Peyer's patch (tissue), 4 donors: ENCODE data around the gene TMEM267.

Experiments used
- CTCF ChIP-seq, 6 experiments: fragments of 450-650 bp in 4 of 6; fragments of 200-600 bp in 2 of 6; sonication (generic) in 1 of 6; IDR thresholded peaks; one replicate each; pipeline ENCODE4 v1.5.1; 2017 to 2019; ENCODE audit warnings: antibody characterized with exemption in 6 of 6, mild to moderate bottlenecking in 3 of 6, moderate library complexity in 1 of 6
- POLR2A ChIP-seq, 2 donors: fragments of 450-650 bp; IDR thresholded peaks; one replicate each; pipeline ENCODE4 v1.5.1; 2017; ENCODE audit warnings: antibody characterized with exemption in 2 of 2, mild to moderate bottlenecking in 2 of 2, moderate library complexity in 2 of 2

GRCh38 chr5:43429016-43429415 lies 54.6 kb downstream of the TMEM267 start:
- TF ChIP-seq CTCF (IDR thresholded peaks at IDR 0.05) (no peak), POLR2A (IDR thresholded peaks at IDR 0.05) (no peak)
